GM19351 (cell line): ENCODE data around the gene TNFRSF4.
"Not testable (repeated sequence)": the region's sequence is repeated elsewhere in the genome, so short reads cannot be mapped to it uniquely, and the experiment has no call there.

Experiments used
- ATAC-seq: cut with Tn5 transposase; IDR thresholded peaks from one replicate; pipeline ENCODE4 v1.9.1; 2021; ENCODE audit warnings: mild to moderate bottlenecking, moderate library complexity; ENCODE audit not compliant: unreplicated experiment

TNFRSF4 gene

GRCh38 chr1:1213345-1214265 is at the start of gene TNFRSF4:
TSS of gene TNFRSF4 (minus strand) at chr1:1214153. CDS start at chr1:1214127, 26 bp downstream.
- ATAC-seq, result no peak

GRCh38 chr1:1262758-1263157 is 48.8 kb upstream of the TNFRSF4 start:
- ATAC-seq, result no peak

GRCh38 chr1:1262071-1262470 is 48.1 kb upstream of the TNFRSF4 start:
- ATAC-seq, result no peak

- no peak for ATAC-seq
Observed at GRCh38 chr1:1260843-1261560, 47.0 kb upstream of the TNFRSF4 start.

GRCh38 chr1:1259951-1260600 is 46.1 kb upstream of the TNFRSF4 start:
- ATAC-seq, result no peak

GRCh38 chr1:1259540-1259939 is 45.6 kb upstream of the TNFRSF4 start:
- no peak for ATAC-seq

- no peak for ATAC-seq
Observed at GRCh38 chr1:1259119-1259488, 45.2 kb upstream of the TNFRSF4 start.

- no peak for ATAC-seq
Observed at GRCh38 chr1:1256956-1257871, 43.3 kb upstream of the TNFRSF4 start.

- ATAC-seq, result no peak
Observed at GRCh38 chr1:1255611-1256010, 41.7 kb upstream of the TNFRSF4 start.

GRCh38 chr1:1255078-1255477 is 41.1 kb upstream of the TNFRSF4 start:
- ATAC-seq, result no peak

GRCh38 chr1:1254667-1254998 is 40.7 kb upstream of the TNFRSF4 start:
- ATAC-seq, result no peak

GRCh38 chr1:1253972-1254666 is 40.2 kb upstream of the TNFRSF4 start:
- no peak for ATAC-seq

- ATAC-seq, result no peak
Observed at GRCh38 chr1:1253314-1253713, 39.4 kb upstream of the TNFRSF4 start.

- ATAC-seq, result no peak
Observed at GRCh38 chr1:1250786-1251284, 36.9 kb upstream of the TNFRSF4 start.

GRCh38 chr1:1248009-1248913 is 34.3 kb upstream of the TNFRSF4 start:
- not testable (repeated sequence) for ATAC-seq

GRCh38 chr1:1247341-1247913 is 33.5 kb upstream of the TNFRSF4 start:
- ATAC-seq, result no peak

- ATAC-seq, result no peak
Observed at GRCh38 chr1:1246577-1247340, 32.8 kb upstream of the TNFRSF4 start, which contains the start of gene C1QTNF12. TSS of gene C1QTNF12 (minus strand) at chr1:1246722. CDS start at chr1:1246690, 32 bp downstream.
